ENCODE data around the gene PIGB. TPM values are rescaled to one million over a fixed set of nuclear protein-coding genes. Genes with fewer than 3 reads are reported as not detected.

Gene PIGB
- total and polyA plus RNA-seq, 4 donors: 3.4 to 9.7 (median 4.8) TPM

DNA sequence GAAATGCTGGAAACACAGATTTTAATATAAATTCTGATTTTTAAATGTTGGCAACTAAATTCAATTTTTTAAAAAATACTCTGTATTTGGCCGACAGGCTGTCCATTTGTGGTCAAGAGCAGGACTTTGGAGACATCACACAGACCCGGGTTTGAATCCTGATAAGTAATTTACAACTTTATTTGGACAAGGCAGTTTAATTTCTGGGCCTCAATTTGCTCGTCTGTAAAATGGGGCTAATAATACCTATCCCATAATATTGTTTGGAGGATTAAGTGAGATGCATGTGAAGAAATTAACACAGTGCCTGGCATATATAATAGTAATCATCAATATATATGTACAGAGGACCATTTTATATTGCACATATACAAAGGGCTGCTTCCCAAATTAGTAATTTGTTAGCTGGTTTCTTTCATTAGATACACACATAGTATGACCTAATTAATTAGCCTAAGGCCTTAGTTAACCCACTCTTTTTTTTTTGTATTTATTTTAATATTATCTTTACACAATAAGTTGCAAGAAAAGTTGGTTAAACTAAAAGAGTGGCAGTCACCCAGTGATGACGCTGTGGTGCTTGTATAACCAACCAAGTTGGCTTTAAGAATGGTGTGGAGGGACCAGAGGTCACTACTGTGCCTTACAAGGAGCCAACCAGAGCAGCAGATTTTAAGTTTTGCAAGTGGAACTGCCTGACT lies 665 bp downstream of the PIGB start (continued):
- no peak for TF ChIP-seq FOXA1 (IDR thresholded peaks at IDR 0.05)

DNA sequence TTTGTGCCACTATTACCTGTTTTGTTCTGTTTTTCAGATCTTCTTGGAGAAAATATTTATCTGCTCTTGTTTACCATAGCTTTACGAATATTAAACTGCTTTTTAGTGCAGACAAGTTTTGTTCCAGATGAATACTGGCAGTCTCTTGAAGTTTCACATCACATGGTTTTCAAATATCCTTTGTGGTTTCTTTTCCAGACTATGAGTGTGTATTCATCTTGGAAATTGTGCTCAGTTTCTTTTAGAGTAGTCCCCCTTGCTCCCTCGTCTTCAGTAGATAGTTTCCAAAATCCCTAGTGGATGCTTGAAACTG lies 1.2 kb downstream of the PIGB start:
- Histone ChIP-seq H3K4me1 (ENCODE audit: control insufficient read depth in 4 of 4, insufficient read depth in 4 of 4, low read length in 3 of 4) (peaks cover 4 to 16% (median 9%) of the 10 kb centered on the region in 4 donors), H3K27ac (ENCODE audit: low read depth in 1 of 2, low read length in 2 of 2) (no peak overlapping the region), H3K9me3 (ENCODE audit: control insufficient read depth in 4 of 4, low read length in 3 of 4) (no peaks in the 10 kb centered on the region), H3K27me3 (ENCODE audit: control insufficient read depth in 4 of 4, insufficient read depth in 4 of 4, low read length in 3 of 4) (no peaks in the 10 kb centered on the region), H3K9ac (ENCODE audit: low read depth in 1 of 2, low read length in 2 of 2) (peak overlapping the region in 1 of 2 donors; percentile 20), H3K36me3 (ENCODE audit: control insufficient read depth in 4 of 4, insufficient read depth in 3 of 4, low read depth in 1 of 4, low read length in 3 of 4) (no peaks in the 10 kb centered on the region), H3K4me3 (ENCODE audit: low read depth in 1 of 3, low read length in 3 of 3) (no peak overlapping the region)
- 65% methylated on average over 2 of the region's 2 CpGs for WGBS
- TF ChIP-seq TAF1 (conservative IDR thresholded peaks at IDR 0.05): no peak
- TF ChIP-seq, protein P1, sequence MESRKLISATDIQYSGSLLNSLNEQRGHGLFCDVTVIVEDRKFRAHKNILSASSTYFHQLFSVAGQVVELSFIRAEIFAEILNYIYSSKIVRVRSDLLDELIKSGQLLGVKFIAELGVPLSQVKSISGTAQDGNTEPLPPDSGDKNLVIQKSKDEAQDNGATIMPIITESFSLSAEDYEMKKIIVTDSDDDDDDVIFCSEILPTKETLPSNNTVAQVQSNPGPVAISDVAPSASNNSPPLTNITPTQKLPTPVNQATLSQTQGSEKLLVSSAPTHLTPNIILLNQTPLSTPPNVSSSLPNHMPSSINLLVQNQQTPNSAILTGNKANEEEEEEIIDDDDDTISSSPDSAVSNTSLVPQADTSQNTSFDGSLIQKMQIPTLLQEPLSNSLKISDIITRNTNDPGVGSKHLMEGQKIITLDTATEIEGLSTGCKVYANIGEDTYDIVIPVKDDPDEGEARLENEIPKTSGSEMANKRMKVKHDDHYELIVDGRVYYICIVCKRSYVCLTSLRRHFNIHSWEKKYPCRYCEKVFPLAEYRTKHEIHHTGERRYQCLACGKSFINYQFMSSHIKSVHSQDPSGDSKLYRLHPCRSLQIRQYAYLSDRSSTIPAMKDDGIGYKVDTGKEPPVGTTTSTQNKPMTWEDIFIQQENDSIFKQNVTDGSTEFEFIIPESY (IDR thresholded peaks at IDR 0.05): no peak
- no peak for TF ChIP-seq RXRA (IDR thresholded peaks at IDR 0.05)
- TF ChIP-seq, protein P2, sequence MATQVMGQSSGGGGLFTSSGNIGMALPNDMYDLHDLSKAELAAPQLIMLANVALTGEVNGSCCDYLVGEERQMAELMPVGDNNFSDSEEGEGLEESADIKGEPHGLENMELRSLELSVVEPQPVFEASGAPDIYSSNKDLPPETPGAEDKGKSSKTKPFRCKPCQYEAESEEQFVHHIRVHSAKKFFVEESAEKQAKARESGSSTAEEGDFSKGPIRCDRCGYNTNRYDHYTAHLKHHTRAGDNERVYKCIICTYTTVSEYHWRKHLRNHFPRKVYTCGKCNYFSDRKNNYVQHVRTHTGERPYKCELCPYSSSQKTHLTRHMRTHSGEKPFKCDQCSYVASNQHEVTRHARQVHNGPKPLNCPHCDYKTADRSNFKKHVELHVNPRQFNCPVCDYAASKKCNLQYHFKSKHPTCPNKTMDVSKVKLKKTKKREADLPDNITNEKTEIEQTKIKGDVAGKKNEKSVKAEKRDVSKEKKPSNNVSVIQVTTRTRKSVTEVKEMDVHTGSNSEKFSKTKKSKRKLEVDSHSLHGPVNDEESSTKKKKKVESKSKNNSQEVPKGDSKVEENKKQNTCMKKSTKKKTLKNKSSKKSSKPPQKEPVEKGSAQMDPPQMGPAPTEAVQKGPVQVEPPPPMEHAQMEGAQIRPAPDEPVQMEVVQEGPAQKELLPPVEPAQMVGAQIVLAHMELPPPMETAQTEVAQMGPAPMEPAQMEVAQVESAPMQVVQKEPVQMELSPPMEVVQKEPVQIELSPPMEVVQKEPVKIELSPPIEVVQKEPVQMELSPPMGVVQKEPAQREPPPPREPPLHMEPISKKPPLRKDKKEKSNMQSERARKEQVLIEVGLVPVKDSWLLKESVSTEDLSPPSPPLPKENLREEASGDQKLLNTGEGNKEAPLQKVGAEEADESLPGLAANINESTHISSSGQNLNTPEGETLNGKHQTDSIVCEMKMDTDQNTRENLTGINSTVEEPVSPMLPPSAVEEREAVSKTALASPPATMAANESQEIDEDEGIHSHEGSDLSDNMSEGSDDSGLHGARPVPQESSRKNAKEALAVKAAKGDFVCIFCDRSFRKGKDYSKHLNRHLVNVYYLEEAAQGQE (IDR thresholded peaks at IDR 0.05): no peak
- TF ChIP-seq, protein P3, sequence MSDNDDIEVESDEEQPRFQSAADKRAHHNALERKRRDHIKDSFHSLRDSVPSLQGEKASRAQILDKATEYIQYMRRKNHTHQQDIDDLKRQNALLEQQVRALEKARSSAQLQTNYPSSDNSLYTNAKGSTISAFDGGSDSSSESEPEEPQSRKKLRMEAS (IDR thresholded peaks at IDR 0.05): no peak
- TF ChIP-seq FOXA1 (IDR thresholded peaks at IDR 0.05): no peak
- no peak for DNase-seq (ENCODE audit: low spot score)

DNA sequence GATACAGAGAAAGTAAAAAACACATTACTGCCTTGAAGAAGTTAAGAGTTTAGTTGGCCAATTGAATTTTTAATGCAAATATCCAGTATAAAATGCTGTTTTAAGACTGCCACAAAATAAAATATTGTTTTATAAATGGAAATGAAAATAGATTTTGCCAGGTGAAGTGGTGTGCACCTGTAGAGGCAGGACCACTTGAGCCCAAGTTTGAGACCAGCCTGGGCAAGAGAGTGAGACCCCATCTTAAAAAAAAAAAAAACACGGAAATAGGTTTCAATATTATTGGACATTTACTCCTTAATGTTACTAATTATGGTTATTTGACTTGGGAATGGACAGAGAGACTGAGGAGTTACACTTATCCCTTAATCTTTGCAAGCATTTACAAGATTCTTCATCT lies 1.9 kb downstream of the PIGB start:
- Histone ChIP-seq H3K27ac (ENCODE audit: low read depth in 1 of 2, low read length in 2 of 2) (no peak overlapping the region), H3K36me3 (ENCODE audit: control insufficient read depth in 4 of 4, insufficient read depth in 3 of 4, low read depth in 1 of 4, low read length in 3 of 4) (peaks cover 0 to 2% (median 0%) of the 10 kb centered on the region in 4 donors), H3K9ac (ENCODE audit: low read depth in 1 of 2, low read length in 2 of 2) (no peak overlapping the region), H3K27me3 (ENCODE audit: control insufficient read depth in 4 of 4, insufficient read depth in 4 of 4, low read length in 3 of 4) (no peaks in the 10 kb centered on the region), H3K4me3 (ENCODE audit: low read depth in 1 of 3, low read length in 3 of 3) (no peak overlapping the region), H3K4me1 (ENCODE audit: control insufficient read depth in 4 of 4, insufficient read depth in 4 of 4, low read length in 3 of 4) (peaks cover 4 to 16% (median 9%) of the 10 kb centered on the region in 4 donors), H3K9me3 (ENCODE audit: control insufficient read depth in 4 of 4, low read length in 3 of 4) (no peaks in the 10 kb centered on the region)
- DNase-seq (ENCODE audit: low spot score): no peak
- no peak for TF ChIP-seq RXRA (IDR thresholded peaks at IDR 0.05)
- no peak for TF ChIP-seq GABPA (IDR thresholded peaks at IDR 0.05 in 1 of 2, conservative IDR thresholded peaks at IDR 0.05 in 1 of 2)
- no peak for TF ChIP-seq NR2F2 (IDR thresholded peaks at IDR 0.05)
- no peak for TF ChIP-seq RAD21 (IDR thresholded peaks at IDR 0.05)
- no peak for TF ChIP-seq TAF1 (conservative IDR thresholded peaks at IDR 0.05)
- TF ChIP-seq HNF4A (conservative IDR thresholded peaks at IDR 0.05): no peak
- no peak for TF ChIP-seq SP1 (IDR thresholded peaks at IDR 0.05)
- WGBS: 98% methylated on average over 1 of the region's 1 CpG

All from liver (tissue), 9 donors.